ES-I3 (cell line): ENCODE measurements around the gene NUP93.
"Not testable (repeated sequence)": the region's sequence is repeated elsewhere in the genome, so short reads cannot be mapped to it uniquely, and the experiment has no call there.

ENCODE experiments used
- H3K36me3 ChIP-seq: 2 replicates; pipeline ENCODE4 v1.6.1; 2013; ENCODE audit warnings: mild to moderate bottlenecking, low read length, control low read depth, moderate library complexity; ENCODE audit not compliant: insufficient read depth
- H3K4me1 ChIP-seq: 2 replicates; pipeline ENCODE4 v1.6.1; 2013; ENCODE audit warnings: mild to moderate bottlenecking, control low read depth, low read length; ENCODE audit not compliant: insufficient read depth
- H3K9ac ChIP-seq: 2 replicates; pipeline ENCODE4 v1.6.1; 2013; ENCODE audit warnings: low read depth, mild to moderate bottlenecking, low read length, moderate library complexity
- H3K9me3 ChIP-seq: 2 replicates; pipeline ENCODE4 v1.6.1; 2013; ENCODE audit warnings: mild to moderate bottlenecking, low read length, moderate library complexity; ENCODE audit not compliant: control insufficient read depth, insufficient read depth

Gene NUP93

GRCh38 chr16:56724191-56724590 is 5.7 kb upstream of the NUP93 start:
- no peaks in the 10 kb centered on the region; the same call in 1 of the 2 replicates for H3K36me3 ChIP-seq
- no peaks in the 10 kb centered on the region for H3K9me3 ChIP-seq
- no peak overlapping the region for H3K9ac ChIP-seq
- H3K4me1 ChIP-seq = no peaks in the 10 kb centered on the region

DNA sequence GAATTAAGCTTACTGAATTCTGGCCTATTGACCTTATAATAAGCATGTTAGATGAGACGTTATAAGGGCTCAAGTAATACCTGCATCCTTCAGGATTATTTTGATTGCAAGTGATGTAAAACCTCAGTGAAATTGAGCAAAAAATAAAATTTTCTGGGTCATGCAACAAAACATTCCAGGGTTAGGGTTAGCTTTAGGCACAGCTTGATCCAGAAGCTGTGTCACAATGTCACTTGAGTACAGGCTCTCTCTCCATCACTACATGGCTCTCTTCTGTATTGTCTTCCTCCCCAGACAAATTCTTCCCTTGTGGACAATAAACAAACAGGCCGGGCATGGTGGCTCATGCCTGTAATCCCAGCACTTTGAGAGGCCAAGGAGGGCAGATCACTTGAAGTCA is 3.6 kb upstream of the NUP93 start:
- no peaks in the 10 kb centered on the region for H3K9me3 ChIP-seq
- no peak overlapping the region for H3K9ac ChIP-seq
- no peaks in the 10 kb centered on the region; the same call in 1 of the 2 replicates for H3K4me1 ChIP-seq
- no peaks in the 10 kb centered on the region; the same call in 1 of the 2 replicates for H3K36me3 ChIP-seq

DNA sequence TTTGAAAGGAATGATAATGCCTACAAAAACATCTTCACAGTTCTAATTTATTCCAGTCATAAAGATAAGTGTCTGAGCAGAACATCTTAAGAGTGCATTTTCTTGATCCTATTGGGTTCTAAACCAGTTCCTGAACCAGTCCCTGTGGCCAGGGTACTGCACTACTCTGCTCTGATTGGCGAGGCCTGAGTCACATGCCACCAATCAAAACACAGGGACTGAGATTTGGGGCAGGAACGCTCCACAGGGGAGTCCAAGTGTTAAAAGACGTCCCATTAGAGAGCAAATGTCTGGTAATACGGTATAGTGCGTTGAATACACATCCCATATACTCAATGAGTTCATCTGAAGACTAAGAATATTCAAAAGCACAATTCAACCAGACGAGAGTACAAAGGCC is 3.0 kb upstream of the NUP93 start:
- H3K9me3 ChIP-seq = no peaks in the 10 kb centered on the region
- H3K4me1 ChIP-seq = no peaks in the 10 kb centered on the region; the same call in 1 of the 2 replicates
- no peak overlapping the region for H3K9ac ChIP-seq
- no peaks in the 10 kb centered on the region; the same call in 1 of the 2 replicates for H3K36me3 ChIP-seq

GRCh38 chr16:56728027-56728426 is 1.9 kb upstream of the NUP93 start:
- Histone ChIP-seq H3K36me3 (no peaks in the 10 kb centered on the region; the same call in 1 of the 2 replicates), H3K9me3 (no peaks in the 10 kb centered on the region), H3K4me1 (no peaks in the 10 kb centered on the region; the same call in 1 of the 2 replicates), H3K9ac (no peak overlapping the region)

- Histone ChIP-seq H3K36me3 (no peaks in the 10 kb centered on the region; the same call in 1 of the 2 replicates), H3K4me1 (no peaks in the 10 kb centered on the region; the same call in 1 of the 2 replicates), H3K9ac (peak overlapping the region; percentile 75), H3K9me3 (no peaks in the 10 kb centered on the region)
Observed at GRCh38 chr16:56728980-56729734, 772 bp upstream of the NUP93 start.

GRCh38 chr16:56732366-56732765 is 2.4 kb downstream of the NUP93 start:
- H3K4me1 ChIP-seq = no peaks in the 10 kb centered on the region; the same call in 1 of the 2 replicates
- H3K36me3 ChIP-seq = no peaks in the 10 kb centered on the region
- no peaks in the 10 kb centered on the region for H3K9me3 ChIP-seq
- no peak overlapping the region for H3K9ac ChIP-seq

DNA sequence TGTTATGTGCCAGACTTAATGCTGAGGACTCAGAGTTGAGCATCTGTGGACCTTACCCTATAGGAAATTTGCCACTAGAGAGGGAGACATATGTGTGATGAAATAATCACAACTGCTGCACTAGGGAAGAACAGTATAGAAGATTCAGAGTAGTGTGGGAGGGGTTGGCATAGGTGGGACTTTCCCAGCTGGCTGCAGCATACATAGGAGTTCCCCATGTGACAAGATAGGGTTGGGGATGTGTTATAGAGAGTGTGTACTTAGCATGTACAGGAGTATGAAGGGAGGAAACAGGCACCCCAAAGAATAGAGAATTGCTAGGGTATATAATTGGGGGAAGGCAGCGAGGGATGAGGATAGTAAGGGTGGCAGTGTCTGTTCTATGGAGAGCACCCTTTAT is 2.9 kb downstream of the NUP93 start:
- H3K9ac ChIP-seq = no peak overlapping the region

GRCh38 chr16:56734429-56734828 is 4.5 kb downstream of the NUP93 start:
- no peaks in the 10 kb centered on the region; the same call in 1 of the 2 replicates for H3K9me3 ChIP-seq
- H3K36me3 ChIP-seq = no peaks in the 10 kb centered on the region
- no peak overlapping the region for H3K9ac ChIP-seq
- no peaks in the 10 kb centered on the region; the same call in 1 of the 2 replicates for H3K4me1 ChIP-seq

More for the DNA sequence above, 2.9 kb downstream of the NUP93 start:
- Histone ChIP-seq H3K4me1 (no peaks in the 10 kb centered on the region; the same call in 1 of the 2 replicates), H3K36me3 (no peaks in the 10 kb centered on the region), H3K9me3 (no peaks in the 10 kb centered on the region)

- Histone ChIP-seq H3K4me1 (no peaks in the 10 kb centered on the region), H3K9ac (no peak overlapping the region), H3K36me3 (no peaks in the 10 kb centered on the region), H3K9me3 (no peaks in the 10 kb centered on the region; the same call in 1 of the 2 replicates)
Observed at GRCh38 chr16:56736476-56736875, 6.5 kb downstream of the NUP93 start.

- Histone ChIP-seq H3K36me3 (no peaks in the 10 kb centered on the region), H3K9me3 (no peaks in the 10 kb centered on the region; the same call in 1 of the 2 replicates), H3K4me1 (no peaks in the 10 kb centered on the region), H3K9ac (no peak overlapping the region)
Observed at GRCh38 chr16:56737539-56737938, 7.6 kb downstream of the NUP93 start.

DNA sequence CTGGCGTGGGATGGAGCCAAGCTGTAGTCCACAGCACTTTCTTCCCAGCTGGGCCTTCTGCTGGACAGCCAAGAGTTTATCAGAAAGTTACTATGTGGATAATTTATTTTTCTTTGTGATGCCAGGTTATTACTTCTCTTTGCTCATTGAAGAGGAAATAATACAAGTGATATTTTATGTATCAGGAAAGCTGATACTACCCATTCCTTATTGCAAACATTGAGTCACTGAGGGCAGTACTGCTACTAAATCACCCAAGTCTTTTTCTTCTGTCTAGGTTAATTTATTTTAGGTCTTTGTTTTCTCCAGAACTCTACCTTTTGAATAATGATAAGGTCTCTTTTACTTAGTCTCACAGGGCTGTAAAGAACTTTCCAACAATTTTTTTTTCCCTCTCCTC is 8.3 kb downstream of the NUP93 start:
- Histone ChIP-seq H3K36me3 (no peaks in the 10 kb centered on the region), H3K4me1 (no peaks in the 10 kb centered on the region), H3K9me3 (no peaks in the 10 kb centered on the region; the same call in 1 of the 2 replicates), H3K9ac (no peak overlapping the region)

GRCh38 chr16:56739378-56739777 is 9.4 kb downstream of the NUP93 start:
- H3K36me3 ChIP-seq, H3K9me3 ChIP-seq, H3K4me1 ChIP-seq, H3K9ac ChIP-seq: not testable (repeated sequence)

DNA sequence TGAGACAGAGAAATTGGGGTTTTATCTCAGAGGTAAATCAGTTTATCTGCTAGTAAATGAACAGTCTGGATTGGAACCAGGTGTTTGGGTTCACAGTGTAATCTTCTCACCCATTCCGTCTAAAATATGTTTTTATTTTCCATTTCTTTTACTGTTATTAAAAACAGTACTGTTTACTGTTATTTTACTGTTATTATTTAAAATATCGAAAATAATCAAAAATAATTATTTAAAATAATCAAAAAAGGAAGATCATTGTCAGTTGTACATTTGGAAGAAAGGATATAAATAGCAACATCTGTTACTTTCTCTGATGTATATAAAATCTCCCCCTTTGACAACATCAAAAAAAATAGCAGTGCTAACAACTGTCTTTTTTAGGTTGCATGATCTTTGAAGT is 11.5 kb downstream of the NUP93 start:
- no peak overlapping the region for H3K9ac ChIP-seq
- H3K36me3 ChIP-seq = no peaks in the 10 kb centered on the region
- H3K4me1 ChIP-seq = peaks cover 22% of the 10 kb centered on the region
- no peaks in the 10 kb centered on the region; the same call in 1 of the 2 replicates for H3K9me3 ChIP-seq

GRCh38 chr16:56742030-56742984 is 12.4 kb downstream of the NUP93 start:
- no peaks in the 10 kb centered on the region for H3K36me3 ChIP-seq
- H3K9ac ChIP-seq = no peak overlapping the region
- peaks cover 22% of the 10 kb centered on the region for H3K4me1 ChIP-seq
- no peaks in the 10 kb centered on the region; the same call in 1 of the 2 replicates for H3K9me3 ChIP-seq
